ENCODE results near the gene DNAH3. TPM values are rescaled to one million over a fixed set of nuclear protein-coding genes. Genes with fewer than 3 reads are reported as not detected.
"Not testable (repeated sequence)": the region's sequence is repeated elsewhere in the genome, so short reads cannot be mapped to it uniquely, and the experiment has no call there.

DNAH3 gene
- total RNA-seq, 2 experiments from 2014 or later: not detected

DNA sequence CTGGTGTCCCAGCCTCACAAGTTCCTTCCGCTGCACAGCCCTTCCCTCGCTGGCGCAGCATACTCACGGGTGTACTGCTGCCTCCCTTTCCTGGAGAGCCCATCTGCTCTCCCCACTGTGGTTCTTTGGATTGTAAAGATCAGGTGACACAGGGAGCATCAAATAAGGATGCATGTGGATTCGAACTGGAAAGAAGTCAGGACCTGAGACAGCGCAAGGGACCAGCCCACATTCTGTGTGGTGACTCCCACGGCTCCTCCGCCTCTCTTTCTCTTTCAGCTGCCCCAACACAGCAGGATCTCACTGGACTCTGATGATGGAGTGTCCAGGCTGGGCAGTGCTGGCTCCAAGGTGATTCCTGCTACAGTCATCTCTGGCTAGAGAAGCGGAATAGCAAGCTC, 15.9 kb upstream of the DNAH3 start:
- CTCF ChIA-PET: interaction anchor here (1.0 kb wide), 1 partner anchor 10 kb away, joined by 3 read pairs; no protein-coding TSS in a partner anchor
- intact Hi-C loops (cut with micrococcal nuclease): no loop called here
- DNase-seq: no peak
- POLR2A ChIA-PET: no interaction called here
- no peaks in the 10 kb centered on the region for H3K9me3 Mint-ChIP-seq
- H3K27ac Mint-ChIP-seq: no peak overlapping the region
- peaks cover 4% of the 10 kb centered on the region for H3K4me1 Mint-ChIP-seq (ENCODE audit: low read depth)
- no peak overlapping the region for H3K4me3 Mint-ChIP-seq
- H3K36me3 Mint-ChIP-seq: peaks cover 37% of the 10 kb centered on the region
- no peaks in the 10 kb centered on the region for H3K27me3 Mint-ChIP-seq

DNA sequence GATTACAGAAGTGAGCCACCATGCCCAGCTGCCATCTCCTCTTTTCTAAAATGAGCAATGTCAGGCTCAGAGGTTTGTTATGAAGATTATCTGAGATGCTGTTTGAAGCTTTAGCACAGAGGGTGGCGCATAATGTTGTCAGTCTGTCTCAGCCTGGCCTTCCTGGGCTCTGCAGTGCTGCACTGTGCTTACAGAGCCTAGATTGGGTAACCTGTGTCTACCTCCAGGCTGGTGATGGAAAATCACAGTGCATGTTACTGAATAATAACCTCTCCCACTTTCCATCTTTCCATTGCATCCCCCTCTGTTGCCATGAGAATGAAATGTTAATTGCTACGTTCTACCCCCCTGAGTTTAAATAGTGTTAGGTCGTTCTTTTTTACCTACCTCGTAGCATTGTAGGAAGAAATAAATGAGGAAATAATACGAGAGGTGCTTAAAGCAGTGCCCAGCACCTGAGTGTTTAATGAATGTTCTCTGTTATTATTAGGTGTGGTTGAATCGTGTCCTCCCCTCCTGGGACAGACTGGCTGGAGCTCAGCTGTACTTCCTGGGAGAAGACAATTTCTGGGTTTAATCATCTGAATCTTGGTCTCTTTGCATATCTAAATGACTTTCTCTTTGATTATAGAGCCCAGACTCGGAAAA, 14.0 kb upstream of the DNAH3 start:
- POLR2A ChIA-PET: no interaction called here
- H3K27ac Mint-ChIP-seq: no peak overlapping the region
- intact Hi-C loops (cut with micrococcal nuclease): no loop called here

DNA sequence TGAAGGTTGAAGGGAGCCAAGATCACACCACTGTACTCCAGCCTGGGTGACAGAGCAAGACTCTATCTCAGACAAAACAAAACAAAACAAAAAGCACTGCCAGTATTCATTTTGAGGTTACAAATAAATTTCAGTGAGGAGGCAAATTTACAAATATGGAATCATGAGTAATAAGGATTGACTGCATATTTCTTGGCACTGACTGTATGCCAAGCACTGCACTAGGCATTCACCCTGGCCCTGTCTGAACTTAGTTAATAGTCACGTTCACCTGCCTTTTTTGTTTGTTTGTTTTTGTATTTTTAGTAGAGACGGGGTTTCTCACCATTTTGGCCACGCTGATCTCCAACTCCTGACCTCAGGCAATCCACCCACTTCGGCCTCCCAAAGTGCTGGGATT, 12.9 kb upstream of the DNAH3 start:
- Mint-ChIP-seq H3K36me3 (peaks cover 24% of the 10 kb centered on the region), H3K9me3 (no peaks in the 10 kb centered on the region)
- CTCF ChIA-PET: interaction anchor here (1.3 kb wide), 1 partner anchor 26 kb away, joined by 3 read pairs; no protein-coding TSS in a partner anchor

More for the DNA sequence above, 14.0 kb upstream of the DNAH3 start:
- Mint-ChIP-seq H3K4me1 (ENCODE audit: low read depth) (peaks cover 10% of the 10 kb centered on the region), H3K36me3 (peaks cover 24% of the 10 kb centered on the region), H3K4me3 (no peak overlapping the region), H3K27me3 (no peaks in the 10 kb centered on the region), H3K9me3 (no peaks in the 10 kb centered on the region)
- no peak for DNase-seq
- CTCF ChIA-PET: no interaction called here

DNA sequence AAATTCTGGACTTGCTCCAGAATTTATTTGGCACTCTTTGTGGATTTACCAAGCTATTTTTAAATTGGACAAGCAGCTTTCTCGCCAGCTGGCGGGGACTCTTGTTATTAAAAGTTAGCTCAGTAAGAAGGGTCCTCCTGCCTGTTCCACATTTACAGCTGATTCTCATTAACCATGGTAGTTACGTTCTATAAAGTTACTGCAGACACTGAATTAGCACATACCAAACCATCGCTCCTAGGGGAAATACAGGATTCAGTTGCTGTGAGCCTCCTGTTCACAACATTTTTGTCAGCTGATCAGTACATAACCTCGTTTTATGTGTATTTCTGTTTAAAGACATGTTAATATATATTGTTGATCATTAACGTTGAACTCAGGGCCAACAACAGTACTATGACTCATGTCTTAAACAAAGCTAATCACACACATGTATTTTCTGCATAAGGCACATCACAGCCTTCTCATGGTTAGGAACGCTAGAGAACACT, 12.1 kb upstream of the DNAH3 start:
- intact Hi-C loops (cut with micrococcal nuclease): no loop called here
- ChIA-PET CTCF (interaction anchor here (1.3 kb wide), 1 partner anchor 27 kb away, joined by 3 read pairs; no protein-coding TSS in a partner anchor), POLR2A (no interaction called here)
- peaks cover 23% of the 10 kb centered on the region for H3K36me3 Mint-ChIP-seq
- H3K4me1 Mint-ChIP-seq (ENCODE audit: low read depth): peaks cover 23% of the 10 kb centered on the region
- H3K27ac Mint-ChIP-seq: no peak overlapping the region
- H3K27me3 Mint-ChIP-seq: no peaks in the 10 kb centered on the region
- no peak for DNase-seq
- no peaks in the 10 kb centered on the region for H3K9me3 Mint-ChIP-seq
- no peak overlapping the region for H3K4me3 Mint-ChIP-seq

More for the DNA sequence above, 12.9 kb upstream of the DNAH3 start:
- Mint-ChIP-seq H3K4me3 (no peak overlapping the region), H3K27ac (no peak overlapping the region), H3K27me3 (no peaks in the 10 kb centered on the region), H3K4me1 (ENCODE audit: low read depth) (peaks cover 16% of the 10 kb centered on the region)
- intact Hi-C loops (cut with micrococcal nuclease): no loop called here
- POLR2A ChIA-PET: no interaction called here
- DNase-seq: no peak

DNA sequence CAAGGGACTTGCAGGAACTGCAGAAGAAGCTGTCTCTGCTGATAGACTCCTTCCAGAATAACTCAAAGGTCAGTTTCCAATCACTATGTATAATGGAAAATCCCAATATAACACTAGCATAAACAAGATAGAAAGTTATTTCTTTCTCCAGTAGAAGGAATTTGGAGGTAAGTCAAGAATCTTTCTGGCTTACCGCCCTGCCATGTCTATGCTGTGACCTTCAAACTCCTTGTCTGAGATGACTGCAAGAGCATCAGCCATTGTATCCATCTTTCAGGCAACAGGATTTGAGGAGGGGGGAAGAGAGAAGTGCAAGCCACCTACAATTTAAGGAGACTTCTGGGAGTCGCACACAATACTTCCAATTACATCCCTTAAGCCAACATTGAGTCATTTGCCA, 10.6 kb upstream of the DNAH3 start:
- Mint-ChIP-seq H3K4me3 (no peak overlapping the region), H3K9me3 (no peaks in the 10 kb centered on the region), H3K27ac (no peak overlapping the region), H3K27me3 (no peaks in the 10 kb centered on the region), H3K36me3 (peaks cover 19% of the 10 kb centered on the region), H3K4me1 (ENCODE audit: low read depth) (peaks cover 24% of the 10 kb centered on the region)
- intact Hi-C loops (cut with micrococcal nuclease): no loop called here
- ChIA-PET POLR2A (no interaction called here), CTCF (no interaction called here)
- no peak for DNase-seq

DNA sequence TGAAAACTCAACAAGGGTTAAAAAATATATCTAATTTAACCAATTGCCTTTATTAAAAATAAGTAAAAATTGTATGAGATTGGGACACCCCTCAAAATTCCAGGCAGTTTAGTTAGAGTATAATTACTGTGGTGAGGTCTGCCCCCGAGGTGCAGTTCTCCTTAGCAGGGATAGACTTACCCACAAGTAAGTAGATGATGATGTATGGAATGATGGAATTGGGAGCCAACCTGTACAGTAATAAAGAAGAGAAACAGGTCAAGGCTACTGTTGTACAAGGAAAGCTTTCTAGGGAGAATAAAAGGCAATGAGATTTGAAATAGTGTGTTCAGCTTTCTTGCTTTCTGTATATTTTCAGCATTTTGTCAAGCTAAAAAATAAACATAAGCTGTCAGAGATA, 9.6 kb upstream of the DNAH3 start:
- no peak for DNase-seq
- intact Hi-C loops (cut with micrococcal nuclease): no loop called here
- POLR2A ChIA-PET: no interaction called here
- Mint-ChIP-seq H3K27me3 (no peaks in the 10 kb centered on the region), H3K4me3 (no peak overlapping the region), H3K9me3 (no peaks in the 10 kb centered on the region), H3K27ac (no peak overlapping the region), H3K36me3 (peaks cover 16% of the 10 kb centered on the region), H3K4me1 (ENCODE audit: low read depth) (peaks cover 24% of the 10 kb centered on the region)
- CTCF ChIA-PET: interaction anchor here (1.8 kb wide), 1 partner anchor 28 kb away, joined by 9 read pairs; no protein-coding TSS in a partner anchor

DNA sequence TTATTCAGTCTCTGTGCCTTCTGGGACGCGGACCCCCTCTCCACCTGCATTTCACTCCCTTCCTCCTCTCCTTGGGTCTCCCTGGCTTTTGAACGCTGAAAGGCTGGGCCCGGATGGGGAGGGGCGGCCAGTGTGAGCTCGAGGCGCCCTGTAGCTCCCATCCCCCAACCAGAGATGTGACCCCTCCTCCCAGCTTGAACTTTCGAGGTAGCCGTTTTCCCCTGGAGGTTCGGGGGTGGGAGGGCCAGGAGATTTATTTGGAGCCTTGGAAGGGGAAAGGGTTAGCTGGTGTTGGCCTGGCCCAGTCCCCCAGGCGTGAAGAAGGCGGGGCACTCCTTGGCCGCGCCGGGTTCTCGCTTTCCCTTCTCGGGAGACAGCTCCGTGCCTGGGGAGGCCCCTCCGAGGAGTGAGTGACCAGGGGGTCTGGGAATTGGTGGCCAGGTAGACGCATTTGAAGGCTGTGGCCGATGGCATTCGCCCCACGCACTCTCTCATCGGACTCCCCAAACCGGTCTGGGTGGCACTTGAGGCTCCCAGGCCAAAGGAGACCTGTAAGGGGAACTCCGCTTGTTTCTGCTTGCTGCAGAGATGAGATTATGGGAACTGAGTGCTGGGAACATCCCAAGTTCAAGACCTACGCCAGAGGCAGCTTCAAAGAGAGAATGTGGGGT, 8.8 kb upstream of the DNAH3 start:
- no peaks in the 10 kb centered on the region for H3K27me3 Mint-ChIP-seq
- peak overlapping the region; percentile 77 for H3K4me3 Mint-ChIP-seq
- H3K9me3 Mint-ChIP-seq: no peaks in the 10 kb centered on the region
- H3K27ac Mint-ChIP-seq: no peak overlapping the region
- intact Hi-C loops (cut with micrococcal nuclease): loop anchor here (1.0 to 10.0 kb wide), 2 partner anchors 141 to 1165 kb away; no protein-coding TSS in a partner anchor
- POLR2A ChIA-PET: no interaction called here
- peak; percentile 31 for DNase-seq
- H3K4me1 Mint-ChIP-seq (ENCODE audit: low read depth): peaks cover 24% of the 10 kb centered on the region
- CTCF ChIA-PET: interaction anchor here (0.7 to 4.2 kb wide), 3 partner anchors 29 to 221 kb away, joined by 3 to 28 read pairs (median 9); no protein-coding TSS in a partner anchor
- peaks cover 13% of the 10 kb centered on the region for H3K36me3 Mint-ChIP-seq

DNA sequence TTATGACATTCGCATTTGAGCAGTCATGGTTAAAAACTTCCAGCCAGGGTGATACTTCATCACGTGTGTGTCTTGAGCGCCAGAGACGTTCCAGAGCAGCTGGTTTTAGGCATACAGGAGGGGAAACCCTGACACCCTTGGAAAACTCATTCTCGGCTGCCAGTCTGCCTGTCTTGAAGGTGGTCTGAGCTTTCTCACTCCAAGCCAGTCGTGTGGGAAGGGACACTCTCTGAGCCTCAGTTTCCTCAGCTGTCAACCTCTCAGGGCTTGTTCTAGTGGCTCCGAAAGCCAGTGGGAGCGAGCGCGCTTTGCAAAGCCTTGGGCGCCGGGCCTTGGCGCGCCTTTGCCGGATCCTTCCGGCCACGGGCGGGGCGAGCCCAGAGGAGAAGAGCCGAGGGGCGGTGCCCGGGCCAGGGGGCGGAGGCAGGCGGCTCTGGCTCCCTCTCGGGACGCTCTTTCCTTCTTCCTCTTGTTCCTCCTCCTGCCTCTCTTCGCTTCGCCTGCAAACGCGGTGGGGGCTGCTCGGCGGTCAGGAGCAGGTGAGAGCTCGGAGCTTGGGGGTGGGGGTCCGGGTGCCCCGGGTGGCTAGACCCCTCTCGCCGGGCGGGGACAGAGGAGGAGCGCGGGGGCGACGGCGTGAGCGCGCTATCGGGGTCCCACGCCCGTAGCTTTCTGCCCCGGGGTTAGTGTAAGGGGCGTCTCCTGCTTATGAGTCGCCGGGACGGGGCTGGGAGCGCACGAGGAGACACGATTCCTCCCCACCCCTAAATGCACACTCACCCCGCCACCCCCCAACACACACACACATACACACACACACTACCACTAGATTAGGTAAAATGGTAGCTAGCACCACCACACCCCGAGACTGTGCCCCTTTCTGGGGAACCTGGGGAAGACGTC, 7.8 kb upstream of the DNAH3 start, which contains the start of gene LDAF1:
TSS of gene LDAF1 (plus strand) at position 467 of the 903 bp plus-strand sequence. CDS start 2,509 bp downstream, outside the sequence.
- H3K4me3 Mint-ChIP-seq: peak within 1 kb of the TSS; percentile 77
- H3K27ac Mint-ChIP-seq: peak within 1 kb of the TSS; percentile 5

DNA sequence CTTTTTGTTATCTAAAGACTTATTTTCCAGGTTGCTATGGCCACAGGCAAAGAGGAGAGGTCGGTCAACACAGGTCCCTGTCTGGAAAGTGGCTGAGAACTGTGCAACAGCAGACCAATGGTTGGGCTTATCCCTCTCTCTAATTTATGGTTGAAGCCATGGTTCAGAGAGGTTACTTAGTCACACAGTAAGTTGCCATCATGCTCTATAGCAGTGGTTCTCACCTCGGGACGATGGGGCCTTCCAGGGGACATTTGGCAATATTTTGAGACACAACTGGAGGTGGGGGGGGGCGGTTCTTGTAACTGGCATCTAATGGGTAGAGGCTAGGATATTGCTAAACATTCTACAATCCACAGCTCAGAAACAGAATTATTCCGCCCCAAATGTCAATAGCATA, 7.0 kb upstream of the DNAH3 start:
- H3K4me3 Mint-ChIP-seq: peak overlapping the region; percentile 77
- no peaks in the 10 kb centered on the region for H3K9me3 Mint-ChIP-seq
- H3K36me3 Mint-ChIP-seq: peaks cover 2% of the 10 kb centered on the region
- peaks cover 24% of the 10 kb centered on the region for H3K4me1 Mint-ChIP-seq (ENCODE audit: low read depth)
- CTCF ChIA-PET: interaction anchor here (0.7 to 4.2 kb wide), 5 partner anchors 9 to 1163 kb away, joined by 3 to 28 read pairs (median 3); no protein-coding TSS in a partner anchor
- no peak overlapping the region for H3K27ac Mint-ChIP-seq
- POLR2A ChIA-PET: interaction anchor here (0.6 kb wide), 1 partner anchor 29 kb away, joined by 3 read pairs; no protein-coding TSS in a partner anchor
- intact Hi-C loops (cut with micrococcal nuclease): loop anchor here (10.0 kb wide), 1 partner anchor 1167 kb away; no protein-coding TSS in a partner anchor
- no peaks in the 10 kb centered on the region for H3K27me3 Mint-ChIP-seq
- DNase-seq: no peak

More for the DNA sequence above, 7.8 kb upstream of the DNAH3 start, which contains the start of gene LDAF1:
- Mint-ChIP-seq H3K27me3 (no peaks in the 10 kb centered on the region), H3K9me3 (no peaks in the 10 kb centered on the region), H3K4me1 (ENCODE audit: low read depth) (peaks cover 24% of the 10 kb centered on the region), H3K36me3 (peaks cover 8% of the 10 kb centered on the region)
- ChIA-PET CTCF (interaction anchor here (0.7 to 4.2 kb wide), 4 partner anchors 10 to 220 kb away, joined by 3 to 28 read pairs (median 6); no protein-coding TSS in a partner anchor), POLR2A (interaction anchor here (0.6 to 0.8 kb wide), 2 partner anchors 9 to 28 kb away, joined by 3 to 5 read pairs; no protein-coding TSS in a partner anchor)
- intact Hi-C loops (cut with micrococcal nuclease): loop anchor here (1.0 to 10.0 kb wide), 2 partner anchors 142 to 1166 kb away; no protein-coding TSS in a partner anchor
- DNase-seq: peak; percentile 86

DNA sequence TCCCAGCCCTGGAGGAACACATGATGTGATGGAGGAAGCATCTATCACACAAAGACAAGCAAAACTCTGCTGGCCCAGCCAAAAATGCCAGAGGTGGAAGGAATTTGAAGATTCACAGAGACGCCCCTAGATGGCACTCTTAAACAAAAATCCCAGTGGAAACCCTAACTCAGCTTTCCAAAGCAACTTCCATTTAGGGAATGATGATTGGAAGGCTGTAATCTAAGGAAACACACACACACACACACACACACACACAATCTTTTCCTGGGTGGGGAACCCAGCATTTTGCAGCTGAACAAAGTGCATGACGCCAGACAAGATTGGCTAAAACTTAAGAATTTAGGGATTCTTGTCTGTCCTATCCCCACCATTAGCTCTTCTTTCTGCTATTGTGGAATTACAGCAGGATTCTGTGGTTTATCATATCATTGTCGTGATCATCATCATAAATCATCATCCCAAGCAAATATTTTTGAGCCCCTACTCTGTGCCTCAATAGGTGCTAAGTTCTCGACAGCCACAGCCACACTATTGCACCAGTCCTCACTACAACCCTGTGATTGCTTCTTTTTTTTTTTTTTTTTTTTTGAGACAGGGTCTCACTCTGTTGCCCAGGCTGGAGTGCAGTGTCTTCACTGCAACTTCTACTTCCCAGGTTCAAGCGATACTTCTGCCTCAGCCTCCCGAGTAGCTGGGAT, 6.3 kb upstream of the DNAH3 start:
- ChIA-PET CTCF (interaction anchor here (0.7 to 4.2 kb wide), 6 partner anchors 8 to 1164 kb away, joined by 3 to 28 read pairs (median 3); no protein-coding TSS in a partner anchor), POLR2A (no interaction called here)
- DNase-seq: peak; percentile 12
- no peak overlapping the region for H3K27ac Mint-ChIP-seq
- intact Hi-C loops (cut with micrococcal nuclease): loop anchor here (10.0 kb wide), 1 partner anchor 1168 kb away; no protein-coding TSS in a partner anchor
- H3K9me3 Mint-ChIP-seq: no peaks in the 10 kb centered on the region
- H3K27me3 Mint-ChIP-seq: no peaks in the 10 kb centered on the region
- no peaks in the 10 kb centered on the region for H3K36me3 Mint-ChIP-seq
- H3K4me3 Mint-ChIP-seq: no peak overlapping the region
- H3K4me1 Mint-ChIP-seq (ENCODE audit: low read depth): peaks cover 22% of the 10 kb centered on the region

DNA sequence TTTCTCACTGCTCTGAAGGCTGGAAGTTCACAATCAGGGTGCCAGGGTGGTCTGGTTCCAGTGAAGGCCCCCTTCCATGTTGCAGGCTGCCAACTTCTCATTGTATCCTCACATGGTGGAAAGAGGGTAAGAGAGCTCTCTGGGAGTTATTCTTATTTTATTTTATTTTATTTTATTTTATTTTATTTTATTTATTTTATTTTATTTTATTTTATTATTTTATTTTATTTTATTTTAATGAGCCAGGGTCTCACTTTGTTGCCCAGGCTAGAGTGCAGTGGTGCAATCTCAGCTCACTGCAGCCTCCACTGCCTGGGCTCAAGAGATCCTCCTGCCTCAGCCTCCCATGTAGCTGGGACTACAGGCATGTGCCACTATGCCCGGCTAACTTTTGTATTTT, 5.4 kb upstream of the DNAH3 start:
- H3K9me3 Mint-ChIP-seq, POLR2A ChIA-PET, H3K4me3 Mint-ChIP-seq, H3K27me3 Mint-ChIP-seq, DNase-seq, H3K36me3 Mint-ChIP-seq, H3K27ac Mint-ChIP-seq: not testable (repeated sequence)
- CTCF ChIA-PET: interaction anchor here (4.2 kb wide), 1 partner anchor 146 kb away, joined by 28 read pairs; no protein-coding TSS in a partner anchor
- H3K4me1 Mint-ChIP-seq (ENCODE audit: low read depth): peaks cover 22% of the 10 kb centered on the region
- intact Hi-C loops (cut with micrococcal nuclease): loop anchor here (10.0 kb wide), 1 partner anchor 1169 kb away; no protein-coding TSS in a partner anchor

Data from activated CD4-positive, alpha-beta memory T cell treated with anti-CD3 and anti-CD28 coated beads for 36 hours (primary cell).